CD14-positive monocyte (primary cell): ENCODE measurements around the gene HS6ST3. TPM values are rescaled to one million over a fixed set of nuclear protein-coding genes. Genes with fewer than 3 reads are reported as not detected.

ENCODE experiments used
- DNase-seq, 3 donors: peaks; one replicate each; pipeline ENCODE4 v3.0.0-alpha.2; 2011 to 2022
- H2AFZ ChIP-seq: 2 replicates; pipeline ENCODE4 v1.6.0; 2012; ENCODE audit warnings: mild to moderate bottlenecking, low read depth, low read length, inconsistent platforms; ENCODE audit not compliant: insufficient read depth, poor library complexity, severe bottlenecking
- H3K27ac ChIP-seq, 2 donors: 1 replicate in 1 of 2; 2 replicates in 1 of 2; pipeline ENCODE4 v1.5.1; 2012 to 2013; ENCODE audit warnings: low read length in 2 of 2, control low read depth in 1 of 2, inconsistent platforms in 1 of 2, low read depth in 1 of 2, mild to moderate bottlenecking in 1 of 2
- H3K27me3 ChIP-seq, 2 donors: one replicate each; pipeline versions ENCODE4 v1.6.0 to v1.6.1; 2011 to 2013; ENCODE audit warnings: low read length in 2 of 2; ENCODE audit not compliant: control insufficient read depth in 2 of 2, insufficient read depth in 2 of 2
- H3K36me3 ChIP-seq, 2 donors: replicated peaks in 1 of 2; 1 replicate in 1 of 2; 2 replicates in 1 of 2; pipeline versions ENCODE4 v1.5.1 to v1.6.1; 2012 to 2013; ENCODE audit warnings: low read length in 2 of 2, control low read depth in 1 of 2, inconsistent platforms in 1 of 2, mild to moderate bottlenecking in 1 of 2; ENCODE audit not compliant: insufficient read depth in 2 of 2, control insufficient read depth in 1 of 2
- H3K4me1 ChIP-seq, 2 donors: 1 replicate in 1 of 2; 2 replicates in 1 of 2; pipeline versions ENCODE4 v1.5.1 to v1.6.1; 2012 to 2013; ENCODE audit warnings: low read length in 2 of 2, control low read depth in 1 of 2, inconsistent platforms in 1 of 2, mild to moderate bottlenecking in 1 of 2, moderate library complexity in 1 of 2; ENCODE audit not compliant: insufficient read depth in 2 of 2, control insufficient read depth in 1 of 2
- H3K4me2 ChIP-seq: replicated peaks from 2 replicates; pipeline ENCODE3; 2012; ENCODE audit warnings: low read length, moderate library complexity, mild to moderate bottlenecking; ENCODE audit not compliant: poor library complexity, severe bottlenecking; ENCODE audit errors: extremely low read depth
- H3K4me3 ChIP-seq, 3 experiments: fragments of 200-600 bp in 1 of 3; sonication (generic) in 1 of 3; replicated peaks in 1 of 3; 1 replicate in 2 of 3; 2 replicates in 1 of 3; pipeline ENCODE4 v1.5.1; 2011 to 2013; ENCODE audit warnings: low read length in 3 of 3, mild to moderate bottlenecking in 3 of 3, control low read depth in 2 of 3, low read depth in 2 of 3, inconsistent platforms in 1 of 3, moderate library complexity in 1 of 3
- H3K79me2 ChIP-seq: 2 replicates; pipeline ENCODE4 v1.6.0; 2012; ENCODE audit warnings: mild to moderate bottlenecking, control low read depth, inconsistent platforms, low read length, moderate library complexity; ENCODE audit not compliant: insufficient read depth
- H3K9ac ChIP-seq: 2 replicates; pipeline ENCODE4 v1.6.0; 2017; ENCODE audit warnings: low read length, mild to moderate bottlenecking; ENCODE audit not compliant: insufficient read depth, poor library complexity, severe bottlenecking
- H3K9me3 ChIP-seq, 2 donors: replicated peaks in 1 of 2; 1 replicate in 1 of 2; 2 replicates in 1 of 2; pipeline versions ENCODE4 v1.5.1 to v1.6.1; 2012 to 2013; ENCODE audit warnings: low read length in 2 of 2, control low read depth in 1 of 2; ENCODE audit not compliant: control insufficient read depth in 1 of 2, insufficient read depth in 1 of 2
- H4K20me1 ChIP-seq: 2 replicates; pipeline ENCODE4 v1.6.0; 2012; ENCODE audit warnings: mild to moderate bottlenecking, low read length, control low read depth, moderate library complexity; ENCODE audit not compliant: insufficient read depth
- H3K27ac Mint-ChIP-seq, 7 donors: one replicate each; pipeline ENCODE4 v1.8.0; 2020; ENCODE audit warnings: mild to moderate bottlenecking in 7 of 7, mixed read lengths in 7 of 7, moderate library complexity in 6 of 7, inconsistent platforms in 2 of 7
- H3K27me3 Mint-ChIP-seq, 3 donors: one replicate each; pipeline ENCODE4 v1.8.0; 2021 to 2022; ENCODE audit warnings: low read depth in 3 of 3, mild to moderate bottlenecking in 3 of 3, mixed read lengths in 3 of 3, moderate library complexity in 3 of 3, inconsistent platforms in 1 of 3
- H3K36me3 Mint-ChIP-seq, 2 donors: one replicate each; pipeline ENCODE4 v1.8.0; 2020; ENCODE audit warnings: mixed read lengths in 2 of 2, inconsistent platforms in 1 of 2, mild to moderate bottlenecking in 1 of 2
- H3K4me1 Mint-ChIP-seq: one replicate; pipeline ENCODE4 v1.8.0; 2020; ENCODE audit warnings: mild to moderate bottlenecking, mixed read lengths
- H3K4me3 Mint-ChIP-seq, 2 donors: one replicate each; pipeline ENCODE4 v1.8.0; 2020; ENCODE audit warnings: mild to moderate bottlenecking in 2 of 2, mixed read lengths in 2 of 2, moderate library complexity in 1 of 2
- H3K9me3 Mint-ChIP-seq, 7 donors: one replicate each; pipeline ENCODE4 v1.8.0; 2020 to 2022; ENCODE audit warnings: mixed read lengths in 7 of 7, mild to moderate bottlenecking in 6 of 7, moderate library complexity in 6 of 7, inconsistent platforms in 2 of 7
- CTCF ChIP-seq: fragments of 200-600 bp; IDR thresholded peaks from one replicate; pipeline ENCODE4 v1.8.0; 2022; ENCODE audit warnings: antibody characterized with exemption, mild to moderate bottlenecking
- WGBS: methylation state at CpG from one replicate; pipeline ENCODE4 v1.1.5; 2013; ENCODE audit warnings: missing lambda C conversion rate; ENCODE audit not compliant: insufficient coverage; 5-methylcytosine and 5-hydroxymethylcytosine counted together
- intact Hi-C, 2 donors: fragments of 100-400 bp; cut with micrococcal nuclease; formaldehyde crosslinking; loops; one replicate each; pipeline versions ENCODE4 v1.15.0 to v1.15.1; 2023
- polyA plus RNA-seq, 3 donors: library from polyadenylated mRNA; depleted of rRNA in 1 of 3; unstranded in 2 of 3; stranded (reverse) in 1 of 3; fragments of 300-500 nt in 2 of 3; fragments of >200 nt in 1 of 3; fragmentation: Illumina TruSeq in 2 of 3; gene quantifications; 1 replicate in 2 of 3; 2 replicates in 1 of 3; pipeline ENCODE4 v1.2.3, GENCODE V29; 2012 to 2021

Gene HS6ST3
- polyA plus RNA-seq, 3 donors, result not detected

- Mint-ChIP-seq H3K9me3 (peaks cover 0 to 9% (median 3%) of the 10 kb centered on the region in 7 donors), H3K4me1 (no peaks in the 10 kb centered on the region), H3K27ac (no peak overlapping the region), H3K4me3 (no peak overlapping the region), H3K27me3 (peaks cover 0 to 2% (median 0%) of the 10 kb centered on the region in 3 donors), H3K36me3 (no peaks in the 10 kb centered on the region)
- Histone ChIP-seq H2AFZ (no peak overlapping the region), H3K4me1 (no peaks in the 10 kb centered on the region), H3K9ac (no peak overlapping the region), H4K20me1 (no peaks in the 10 kb centered on the region), H3K36me3 (no peaks in the 10 kb centered on the region), H3K9me3 (peaks cover 0 to 8% of the 10 kb centered on the region in 2 donors), H3K4me2 (no peak overlapping the region), H3K27ac (no peak overlapping the region), H3K79me2 (no peaks in the 10 kb centered on the region), H3K4me3 (no peak overlapping the region), H3K27me3 (no peaks in the 10 kb centered on the region)
- DNase-seq, result no peak
- 100% methylated on average over 1 of the region's 5 CpGs for WGBS
- intact Hi-C loops, result no loop called here
- TF ChIP-seq CTCF, result no peak
Observed at GRCh38 chr13:96490496-96490989, 400.6 kb downstream of the HS6ST3 start.

DNA sequence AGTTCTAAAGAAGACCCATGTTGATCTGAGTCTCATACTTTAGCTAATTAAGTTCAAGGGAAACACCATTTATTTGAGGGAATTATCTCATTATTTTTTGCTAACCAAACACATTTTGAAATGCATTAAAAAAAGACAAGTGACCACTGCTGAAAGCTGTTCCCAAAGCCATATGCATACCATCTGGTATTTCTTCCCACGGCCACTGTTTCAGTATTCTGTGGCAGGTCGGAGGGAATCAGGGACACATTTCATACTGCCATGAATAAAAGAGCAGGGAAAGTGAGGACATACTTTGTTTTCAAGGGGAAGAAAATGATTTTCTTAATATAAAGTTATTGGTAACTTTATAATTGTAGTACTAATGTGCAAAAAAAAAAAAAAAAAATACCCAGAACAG, 401.2 kb downstream of the HS6ST3 start:
- no peak for TF ChIP-seq CTCF

More for the DNA sequence above, 401.2 kb downstream of the HS6ST3 start:
- H3K4me1 ChIP-seq, result no peaks in the 10 kb centered on the region
- H3K27ac Mint-ChIP-seq, result no peak overlapping the region
- H3K36me3 Mint-ChIP-seq, result no peaks in the 10 kb centered on the region
- H3K27me3 ChIP-seq, result no peaks in the 10 kb centered on the region
- H3K9me3 Mint-ChIP-seq, result peaks cover 0 to 8% (median 3%) of the 10 kb centered on the region in 7 donors
- H3K4me2 ChIP-seq, result no peak overlapping the region
- no peaks in the 10 kb centered on the region for H4K20me1 ChIP-seq
- no peak overlapping the region for H3K4me3 Mint-ChIP-seq
- H3K4me3 ChIP-seq, result no peak overlapping the region
- H3K4me1 Mint-ChIP-seq, result no peaks in the 10 kb centered on the region
- intact Hi-C loops, result no loop called here
- H3K9me3 ChIP-seq, result peaks cover under 1 to 11% of the 10 kb centered on the region in 2 donors
- H3K36me3 ChIP-seq, result no peaks in the 10 kb centered on the region
- H3K9ac ChIP-seq, result no peak overlapping the region
- no peak for DNase-seq
- WGBS, result no CpG with 5 or more reads among the region's 2 CpGs
- no peaks in the 10 kb centered on the region for H3K79me2 ChIP-seq
- H3K27me3 Mint-ChIP-seq, result peaks cover 0 to 2% (median 0%) of the 10 kb centered on the region in 3 donors
- no peak overlapping the region for H2AFZ ChIP-seq
- H3K27ac ChIP-seq, result no peak overlapping the region
